SK-N-SH treated with all-trans-retinoic acid at 6 μM for 48 hours (cell line): ENCODE measurements around the gene ZDHHC11B.

ENCODE experiments used
- ARNTL ChIP-seq: fragments of 450-650 bp; formaldehyde crosslinking; IDR thresholded peaks from 2 replicates; pipeline ENCODE4 v1.5.0; 2020; ENCODE audit warnings: low read depth, mild to moderate bottlenecking, moderate library complexity, borderline replicate concordance
- BACH2 ChIP-seq: fragments of 250-450 bp; sonication (Bioruptor Pico); IDR thresholded peaks from 2 replicates; pipeline ENCODE4 v1.9.0; 2021; ENCODE audit warnings: mild to moderate bottlenecking, borderline replicate concordance
- GLIS3 ChIP-seq: fragments of 250-450 bp; sonication (Bioruptor Pico); IDR thresholded peaks from 2 replicates; pipeline ENCODE4 v1.5.0; 2020; ENCODE audit warnings: mild to moderate bottlenecking, moderate library complexity
- ISL1 ChIP-seq: fragments of 250-450 bp; sonication (Bioruptor Pico); IDR thresholded peaks from 2 replicates; pipeline ENCODE4 v2.1.2; 2022; ENCODE audit warnings: mild to moderate bottlenecking, moderate library complexity
- SNAI2 ChIP-seq: fragments of 250-450 bp; sonication (Bioruptor Pico); IDR thresholded peaks from 2 replicates; pipeline ENCODE4 v1.5.0; 2020; ENCODE audit warnings: mild to moderate bottlenecking, moderate library complexity
- ZC3H10 ChIP-seq: fragments of 250-450 bp; sonication (Bioruptor Pico); IDR thresholded peaks from 2 replicates; pipeline ENCODE4 v1.5.1; 2021; ENCODE audit warnings: mild to moderate bottlenecking, moderate library complexity
- TF ChIP-seq, protein P1 (sequence below): fragments of 250-450 bp; sonication (Bioruptor Pico); IDR thresholded peaks from 2 replicates; pipeline ENCODE4 v1.5.1; 2021; ENCODE audit warnings: mild to moderate bottlenecking, moderate library complexity

DNA sequence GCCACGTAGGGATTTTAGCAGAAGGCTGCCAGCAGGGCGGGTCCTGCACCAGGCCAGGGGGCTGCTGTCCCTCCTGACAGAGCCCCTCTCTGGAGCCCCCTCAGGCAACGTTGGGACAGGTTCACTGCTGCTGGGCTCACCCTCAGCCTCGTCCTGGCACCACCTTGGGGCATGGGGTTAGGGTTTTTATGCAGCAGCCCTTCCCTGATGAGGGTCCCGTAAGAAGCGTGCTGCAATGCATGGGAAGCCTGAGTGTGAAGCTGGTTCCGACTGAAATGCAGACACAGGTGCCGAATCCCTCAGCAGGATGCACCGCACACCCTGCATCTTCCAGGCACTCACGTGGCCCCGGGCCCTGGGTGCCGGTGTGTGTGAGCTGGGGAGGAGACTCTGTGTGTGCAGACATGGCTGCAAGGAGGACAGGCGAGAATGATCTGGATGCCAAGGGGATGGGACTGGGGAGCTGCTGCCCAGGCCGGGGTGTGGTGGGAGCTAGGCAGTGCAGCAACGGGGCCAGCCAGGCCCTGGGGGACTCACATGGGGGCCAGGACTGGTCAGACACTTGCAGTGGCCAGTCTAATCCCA is 27.1 kb downstream of the ZDHHC11B start:
- TF ChIP-seq ISL1 (CRISPR knock-in tag) (no peak), ZC3H10 (CRISPR knock-in tag) (no peak), GLIS3 (CRISPR knock-in tag) (no peak), SNAI2 (CRISPR knock-in tag) (no peak), BACH2 (CRISPR knock-in tag) (no peak), ARNTL (CRISPR knock-in tag) (no peak)
- TF ChIP-seq, protein P1, sequence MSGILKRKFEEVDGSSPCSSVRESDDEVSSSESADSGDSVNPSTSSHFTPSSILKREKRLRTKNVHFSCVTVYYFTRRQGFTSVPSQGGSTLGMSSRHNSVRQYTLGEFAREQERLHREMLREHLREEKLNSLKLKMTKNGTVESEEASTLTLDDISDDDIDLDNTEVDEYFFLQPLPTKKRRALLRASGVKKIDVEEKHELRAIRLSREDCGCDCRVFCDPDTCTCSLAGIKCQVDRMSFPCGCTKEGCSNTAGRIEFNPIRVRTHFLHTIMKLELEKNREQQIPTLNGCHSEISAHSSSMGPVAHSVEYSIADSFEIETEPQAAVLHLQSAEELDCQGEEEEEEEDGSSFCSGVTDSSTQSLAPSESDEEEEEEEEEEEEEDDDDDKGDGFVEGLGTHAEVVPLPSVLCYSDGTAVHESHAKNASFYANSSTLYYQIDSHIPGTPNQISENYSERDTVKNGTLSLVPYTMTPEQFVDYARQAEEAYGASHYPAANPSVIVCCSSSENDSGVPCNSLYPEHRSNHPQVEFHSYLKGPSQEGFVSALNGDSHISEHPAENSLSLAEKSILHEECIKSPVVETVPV (CRISPR knock-in tag) = no peak
